ENCODE measurements around the gene GPRC5A.

DNA sequence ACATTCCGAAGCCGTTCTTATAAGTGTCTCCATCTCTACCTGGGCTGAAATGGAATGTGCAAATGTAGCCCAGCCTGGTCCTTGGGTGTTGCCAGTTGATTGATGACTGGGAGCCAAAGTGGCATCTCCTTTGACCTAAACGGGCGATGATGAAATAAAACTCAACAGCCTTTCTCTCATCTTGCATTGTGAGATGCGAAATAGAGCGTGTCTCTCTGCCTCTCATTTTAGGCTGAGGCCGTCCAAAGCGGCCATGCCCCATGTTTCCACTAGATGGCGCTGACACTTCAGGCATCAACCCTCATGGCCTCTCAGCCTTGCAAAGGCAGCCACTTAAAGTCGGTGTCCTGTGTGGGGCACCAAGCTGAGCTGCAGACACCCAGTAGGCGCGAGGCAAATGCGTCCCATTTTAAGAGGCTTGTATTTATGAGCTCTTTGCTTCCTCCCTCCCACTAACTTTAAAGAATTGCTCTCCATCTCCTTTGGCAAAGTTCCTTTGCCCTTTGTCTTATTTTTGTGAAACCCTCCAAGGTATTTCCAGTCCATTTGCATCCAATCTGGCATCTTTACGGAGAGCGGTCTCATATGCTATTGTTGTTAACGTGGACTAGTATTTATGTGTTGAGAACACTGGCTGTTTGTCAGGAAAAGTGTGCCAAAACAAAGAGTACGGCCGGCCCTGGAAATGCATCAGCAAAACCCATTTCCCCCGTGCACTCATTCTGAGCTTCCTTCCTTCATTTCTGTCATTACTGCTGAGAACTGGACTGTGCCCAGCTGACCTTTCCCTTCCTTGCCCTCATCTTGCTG, 25.0 kb downstream of the GPRC5A start:
- peak; percentile 56 for TF ChIP-seq POLR2A (IDR thresholded peaks at IDR 0.05; ENCODE audit: low read depth, low read length)
- no peak for TF ChIP-seq RCOR1 (IDR thresholded peaks at IDR 0.05; ENCODE audit: insufficient replicate concordance, low read length)
- TF ChIP-seq, protein P1, sequence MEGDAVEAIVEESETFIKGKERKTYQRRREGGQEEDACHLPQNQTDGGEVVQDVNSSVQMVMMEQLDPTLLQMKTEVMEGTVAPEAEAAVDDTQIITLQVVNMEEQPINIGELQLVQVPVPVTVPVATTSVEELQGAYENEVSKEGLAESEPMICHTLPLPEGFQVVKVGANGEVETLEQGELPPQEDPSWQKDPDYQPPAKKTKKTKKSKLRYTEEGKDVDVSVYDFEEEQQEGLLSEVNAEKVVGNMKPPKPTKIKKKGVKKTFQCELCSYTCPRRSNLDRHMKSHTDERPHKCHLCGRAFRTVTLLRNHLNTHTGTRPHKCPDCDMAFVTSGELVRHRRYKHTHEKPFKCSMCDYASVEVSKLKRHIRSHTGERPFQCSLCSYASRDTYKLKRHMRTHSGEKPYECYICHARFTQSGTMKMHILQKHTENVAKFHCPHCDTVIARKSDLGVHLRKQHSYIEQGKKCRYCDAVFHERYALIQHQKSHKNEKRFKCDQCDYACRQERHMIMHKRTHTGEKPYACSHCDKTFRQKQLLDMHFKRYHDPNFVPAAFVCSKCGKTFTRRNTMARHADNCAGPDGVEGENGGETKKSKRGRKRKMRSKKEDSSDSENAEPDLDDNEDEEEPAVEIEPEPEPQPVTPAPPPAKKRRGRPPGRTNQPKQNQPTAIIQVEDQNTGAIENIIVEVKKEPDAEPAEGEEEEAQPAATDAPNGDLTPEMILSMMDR (conservative IDR thresholded peaks at IDR 0.05; ENCODE audit: low read depth, low read length), result peak; percentile 95
